GM20000 (cell line): Measurements from ENCODE around the gene KRTAP17-1.

Experiments used
- DNase-seq: peaks from one replicate; pipeline ENCODE4 v3.0.0; 2012; ENCODE audit warnings: low spot score
- TF ChIP-seq, protein P1 (sequence below): IDR thresholded peaks from 2 replicates; pipeline ENCODE4 v1.5.1; 2012; ENCODE audit warnings: mild to moderate bottlenecking, control low read depth; ENCODE audit errors: extremely low read depth, missing control alignments

The KRTAP17-1 gene

DNA sequence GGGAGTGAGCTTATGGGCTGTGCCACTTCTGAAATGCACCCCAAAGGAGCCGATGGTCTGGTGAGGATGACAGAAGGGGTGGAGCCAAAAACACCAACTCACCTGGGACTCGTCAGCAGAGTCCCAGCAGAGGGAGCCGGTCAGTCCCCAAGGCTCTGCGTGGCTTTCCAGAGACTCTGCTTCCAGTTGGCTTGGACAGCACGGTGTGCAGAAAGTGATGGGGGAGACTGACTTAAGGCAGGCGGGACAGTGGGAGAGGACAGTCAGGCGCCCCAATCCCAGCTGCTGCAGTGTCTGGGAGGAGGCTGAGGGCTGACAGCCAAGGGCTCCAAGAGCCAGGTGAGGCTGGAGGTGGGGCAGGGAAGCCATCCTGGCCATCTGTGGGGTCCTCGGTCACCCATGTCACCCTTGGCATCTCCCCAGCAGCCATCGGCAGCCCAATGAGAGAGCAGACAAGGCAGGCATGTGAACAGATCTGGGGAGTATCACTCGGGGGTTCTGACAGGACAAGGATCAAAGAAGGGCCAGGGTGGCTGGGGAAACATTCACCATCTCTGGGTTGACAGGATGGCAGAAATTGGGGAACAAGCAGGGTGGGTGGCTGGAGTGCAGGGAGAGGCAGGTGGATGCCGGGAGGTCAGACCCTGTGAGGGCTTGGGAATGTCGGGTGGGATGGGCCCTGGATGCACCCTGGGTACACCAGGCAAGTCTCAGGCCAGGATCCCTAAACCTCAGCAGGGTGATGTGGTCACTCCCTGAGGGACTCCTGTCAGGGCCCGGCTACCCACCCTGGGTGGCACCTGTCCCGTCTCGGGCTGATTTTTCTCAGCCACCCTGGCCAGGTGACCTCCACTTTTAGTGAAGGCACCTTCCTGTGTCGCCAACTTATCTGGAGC is 8.9 kb upstream of the KRTAP17-1 start:
- DNase-seq = no peak
- TF ChIP-seq, protein P1, sequence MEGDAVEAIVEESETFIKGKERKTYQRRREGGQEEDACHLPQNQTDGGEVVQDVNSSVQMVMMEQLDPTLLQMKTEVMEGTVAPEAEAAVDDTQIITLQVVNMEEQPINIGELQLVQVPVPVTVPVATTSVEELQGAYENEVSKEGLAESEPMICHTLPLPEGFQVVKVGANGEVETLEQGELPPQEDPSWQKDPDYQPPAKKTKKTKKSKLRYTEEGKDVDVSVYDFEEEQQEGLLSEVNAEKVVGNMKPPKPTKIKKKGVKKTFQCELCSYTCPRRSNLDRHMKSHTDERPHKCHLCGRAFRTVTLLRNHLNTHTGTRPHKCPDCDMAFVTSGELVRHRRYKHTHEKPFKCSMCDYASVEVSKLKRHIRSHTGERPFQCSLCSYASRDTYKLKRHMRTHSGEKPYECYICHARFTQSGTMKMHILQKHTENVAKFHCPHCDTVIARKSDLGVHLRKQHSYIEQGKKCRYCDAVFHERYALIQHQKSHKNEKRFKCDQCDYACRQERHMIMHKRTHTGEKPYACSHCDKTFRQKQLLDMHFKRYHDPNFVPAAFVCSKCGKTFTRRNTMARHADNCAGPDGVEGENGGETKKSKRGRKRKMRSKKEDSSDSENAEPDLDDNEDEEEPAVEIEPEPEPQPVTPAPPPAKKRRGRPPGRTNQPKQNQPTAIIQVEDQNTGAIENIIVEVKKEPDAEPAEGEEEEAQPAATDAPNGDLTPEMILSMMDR = no peak

DNA sequence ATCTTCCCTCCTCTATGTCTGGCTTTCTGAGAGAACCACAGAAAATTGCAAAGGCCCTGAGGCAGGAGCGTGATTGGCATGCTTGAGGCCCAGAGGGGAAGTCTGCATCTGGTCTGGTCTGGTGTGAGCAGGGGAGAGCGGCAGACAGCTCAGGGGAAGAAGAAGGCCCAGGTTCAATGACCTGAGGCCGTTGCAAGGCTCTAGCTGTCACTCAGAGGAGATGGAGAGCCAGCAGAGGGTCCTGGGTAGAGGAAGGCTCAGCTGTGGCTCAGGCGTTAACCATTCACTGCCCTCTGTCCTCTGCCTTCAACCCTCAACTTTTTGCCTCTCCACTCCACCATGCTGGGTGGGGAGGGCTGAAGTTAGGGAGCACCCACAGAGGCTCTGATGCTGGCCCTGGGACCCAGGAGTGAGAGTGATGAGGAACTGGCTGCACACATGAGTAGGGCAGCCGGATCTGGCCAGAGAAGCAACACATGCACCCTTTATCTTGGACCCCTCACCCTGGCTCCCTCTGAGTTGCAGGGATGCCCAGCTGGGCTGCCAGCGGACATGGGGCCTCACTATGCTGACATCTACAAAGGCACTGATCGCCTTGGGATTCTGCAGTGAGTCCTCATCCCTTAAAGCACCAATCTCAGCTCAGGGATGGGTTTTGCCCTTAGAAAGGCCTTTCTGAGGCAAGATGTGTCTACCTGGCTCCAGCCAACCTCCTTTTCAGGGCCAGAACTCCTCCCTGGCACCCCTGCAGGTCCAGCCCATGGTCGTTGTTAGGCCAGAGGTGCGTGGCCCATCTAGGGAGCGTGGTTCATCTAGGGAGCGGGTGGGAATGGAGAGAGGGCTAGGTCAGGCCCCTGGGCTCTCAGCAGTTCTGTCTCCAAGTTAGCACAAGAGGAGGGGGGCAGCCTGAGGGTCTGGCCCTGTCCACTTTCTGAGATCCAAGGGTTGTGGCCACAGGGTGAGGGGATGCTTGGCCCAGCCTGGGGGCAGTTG is 7.7 kb upstream of the KRTAP17-1 start:
- no peak for DNase-seq
- TF ChIP-seq, protein P1 = no peak

DNA sequence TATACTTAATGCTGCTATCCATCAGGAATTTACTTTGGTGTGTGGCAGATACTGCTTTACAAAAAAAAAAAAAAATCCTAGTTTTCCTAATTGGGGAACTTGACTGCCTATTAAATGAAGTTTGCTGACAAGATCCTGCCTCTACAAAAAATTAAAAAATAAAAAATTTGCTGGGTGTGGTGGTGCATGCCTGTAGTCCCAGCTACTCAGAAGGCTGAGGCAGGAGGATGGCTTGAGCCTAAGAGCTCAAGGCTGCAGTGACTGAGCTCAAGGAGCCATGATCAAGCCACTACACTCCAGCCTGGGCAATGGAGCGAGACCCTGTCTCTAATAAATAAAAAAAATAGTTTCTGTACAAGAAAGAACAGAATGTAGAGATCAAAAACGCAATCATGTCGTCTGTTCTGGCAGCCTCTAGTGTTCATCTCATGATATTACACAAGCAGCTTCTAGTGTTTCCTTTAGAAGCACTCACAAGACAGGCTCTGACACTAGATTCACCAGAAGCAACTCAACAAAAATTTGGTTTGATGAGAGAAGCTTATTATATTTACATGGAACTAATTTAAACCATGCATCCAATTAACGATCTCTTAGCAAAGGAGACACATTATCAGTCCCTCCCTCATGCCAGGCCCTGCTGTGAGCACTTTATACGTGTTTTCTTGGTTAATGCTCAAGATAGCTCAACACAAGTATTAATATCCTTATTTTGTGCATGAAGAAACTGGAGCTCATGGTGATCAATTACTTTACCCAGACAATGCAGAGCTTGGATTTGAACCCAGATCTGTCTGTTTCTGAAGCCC is 6.8 kb upstream of the KRTAP17-1 start:
- TF ChIP-seq, protein P1 = peak; percentile 49
- DNase-seq = peak; percentile 54

DNA sequence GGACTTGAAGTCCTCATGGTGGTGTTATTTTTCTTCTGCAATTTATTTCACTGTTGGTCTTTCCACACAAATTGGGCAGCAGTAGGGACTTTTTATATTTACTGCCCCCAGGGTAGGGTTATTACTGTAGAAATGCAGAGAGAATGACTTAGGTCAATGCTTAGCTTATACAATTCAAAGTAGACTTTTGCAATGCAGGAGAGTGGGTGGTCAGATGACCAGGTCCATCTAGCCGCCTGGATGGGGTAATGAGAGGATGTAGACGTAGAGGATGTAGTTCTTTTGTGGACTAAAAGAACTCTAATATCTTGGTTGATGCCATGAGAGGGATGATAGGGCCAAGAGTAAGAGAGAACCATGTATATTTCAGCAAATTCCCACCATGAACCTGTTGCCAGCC is 2.7 kb upstream of the KRTAP17-1 start:
- TF ChIP-seq, protein P1 = no peak
- no peak for DNase-seq

DNA sequence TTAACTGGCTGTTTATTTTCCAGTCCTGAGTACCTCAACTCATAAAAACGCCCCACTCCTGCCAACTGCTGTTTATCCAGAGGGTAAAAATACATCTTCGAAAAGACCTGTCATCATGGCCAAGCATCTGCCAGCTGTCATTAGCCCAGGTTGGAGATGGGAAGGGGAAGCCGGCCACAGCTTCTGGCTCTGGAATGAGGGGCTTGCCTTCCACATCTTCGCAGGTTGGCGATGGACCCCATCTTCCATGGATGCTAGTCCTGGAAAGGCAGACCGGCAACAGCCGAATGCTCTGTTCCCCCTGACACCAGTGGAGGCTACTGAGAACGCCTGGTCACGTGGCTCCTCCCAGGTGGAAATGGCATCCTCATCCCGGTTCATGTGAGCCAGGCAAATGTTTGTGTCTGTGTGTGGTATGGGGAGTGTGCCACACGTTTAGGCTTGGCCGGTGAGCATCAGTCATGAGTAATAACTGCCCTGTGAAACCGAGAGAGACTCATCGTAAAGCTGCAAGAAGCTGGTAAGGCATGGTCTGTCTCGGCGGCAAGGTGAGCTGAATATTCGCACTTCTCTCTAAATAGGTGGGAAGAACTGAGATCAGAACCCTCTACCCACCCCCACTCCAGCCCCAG is 420 bp upstream of the KRTAP17-1 start:
- TF ChIP-seq, protein P1 = no peak
- DNase-seq = no peak

DNA sequence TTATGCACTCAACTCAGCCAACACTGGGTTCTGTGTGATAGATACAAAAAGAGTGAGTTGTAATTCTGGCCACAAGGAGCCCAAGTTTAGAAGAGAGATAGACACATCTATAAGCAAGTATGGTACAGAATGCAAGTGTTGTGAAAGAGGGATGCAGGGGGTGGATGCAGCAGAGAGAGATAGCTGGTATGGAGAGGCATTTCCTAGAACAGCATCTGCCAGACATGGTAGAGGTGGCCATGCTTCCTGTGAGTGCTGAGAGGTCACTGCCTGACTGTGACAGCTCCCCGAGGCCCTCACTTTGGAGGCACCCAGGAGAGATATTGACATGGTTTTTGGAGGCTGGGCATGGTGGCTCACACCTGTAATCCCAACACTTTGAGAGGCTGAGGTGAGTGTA is 4.4 kb downstream of the KRTAP17-1 start:
- DNase-seq = no peak
- TF ChIP-seq, protein P1 = no peak
